BLaER1 treated with 17β-estradiol and CSF1 and Interleukin-3, amounts not matched to agents 10 nM and 100 nM (cell line): ENCODE measurements around the gene ZNF496.

Experiments used
- H3K27ac ChIP-seq, 11 experiments: shearing (Covaris generic); formaldehyde crosslinking; 2 replicates each; pipeline ENCODE4 v1.8.1; 2022
- H3K27me3 ChIP-seq, 11 experiments: shearing (Covaris generic); formaldehyde crosslinking; 2 replicates each; pipeline ENCODE4 v1.8.1; 2022
- H3K36me3 ChIP-seq, 11 experiments: shearing (Covaris generic); formaldehyde crosslinking; 2 replicates each; pipeline ENCODE4 v1.8.1; 2022
- H3K4me1 ChIP-seq, 10 experiments: shearing (Covaris generic); formaldehyde crosslinking; 2 replicates each; pipeline ENCODE4 v1.8.1; 2022
- H3K4me2 ChIP-seq, 11 experiments: shearing (Covaris generic); formaldehyde crosslinking; 2 replicates each; pipeline ENCODE4 v1.8.1; 2022
- H3K4me3 ChIP-seq, 10 experiments: shearing (Covaris generic); formaldehyde crosslinking; 2 replicates each; pipeline ENCODE4 v1.8.1; 2022
- H3K9ac ChIP-seq, 11 experiments: shearing (Covaris generic); formaldehyde crosslinking; 2 replicates each; pipeline ENCODE4 v1.8.1; 2022
- H3K9me3 ChIP-seq, 11 experiments: shearing (Covaris generic); formaldehyde crosslinking; replicated peaks in 1 of 11; 2 replicates each; pipeline ENCODE4 v1.8.1; 2022
- H4K20me1 ChIP-seq, 11 experiments: shearing (Covaris generic); formaldehyde crosslinking; 2 replicates each; pipeline ENCODE4 v1.8.1; 2022
- Cebpa-rat ChIP-seq, 11 experiments: shearing (Covaris generic); IDR thresholded peaks; 2 replicates each; pipeline ENCODE4 v1.8.1; 2022

The ZNF496 gene

DNA sequence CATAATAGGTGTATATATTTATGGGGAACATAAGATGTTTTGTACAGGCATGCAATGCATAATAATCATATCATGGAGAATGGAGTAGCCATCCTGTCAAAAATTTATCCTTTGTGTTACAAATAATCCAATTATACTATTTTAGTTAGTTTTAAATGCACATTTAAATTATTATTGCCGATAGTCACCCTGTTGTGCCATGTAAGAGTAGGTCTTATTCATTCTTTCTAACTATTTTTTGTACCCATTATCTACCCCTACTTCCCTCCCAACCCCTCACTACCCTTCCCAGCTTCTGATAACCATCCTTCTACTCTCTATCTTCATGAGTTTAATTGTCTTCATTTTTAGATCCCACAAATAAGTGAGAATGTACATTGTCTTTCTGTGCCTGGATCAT lies 84.1 kb downstream of the ZNF496 start:
- H3K36me3 ChIP-seq = no peaks in the 10 kb centered on the region
- TF ChIP-seq Cebpa-rat (IDR thresholded peaks at IDR 0.05) = no peak
- H3K27ac ChIP-seq = no peak overlapping the region
- H3K4me1 ChIP-seq = no peaks in the 10 kb centered on the region
- no peak overlapping the region for H3K9ac ChIP-seq
- H3K27me3 ChIP-seq = no peaks in the 10 kb centered on the region
- peaks cover 28 to 54% (median 33%) of the 10 kb centered on the region in 11 experiments for H3K9me3 ChIP-seq
- H3K4me3 ChIP-seq = no peak overlapping the region
- no peaks in the 10 kb centered on the region for H4K20me1 ChIP-seq
- H3K4me2 ChIP-seq = no peak overlapping the region
